Fibroblast of peridontal ligament (primary cell): ENCODE measurements around the gene TAF4.
"Not testable (repeated sequence)": the region's sequence is repeated elsewhere in the genome, so short reads cannot be mapped to it uniquely, and the experiment has no call there.

ENCODE experiments used
- DNase-seq: peaks from one replicate; pipeline ENCODE4 v3.0.0-alpha.2; 2010; ENCODE audit errors: extremely low read depth

TAF4 gene

GRCh38 chr20:61979090-61979489 lies 86.6 kb downstream of the TAF4 start:
- no peak for DNase-seq

GRCh38 chr20:61978491-61978890 lies 87.2 kb downstream of the TAF4 start:
- no peak for DNase-seq

DNA sequence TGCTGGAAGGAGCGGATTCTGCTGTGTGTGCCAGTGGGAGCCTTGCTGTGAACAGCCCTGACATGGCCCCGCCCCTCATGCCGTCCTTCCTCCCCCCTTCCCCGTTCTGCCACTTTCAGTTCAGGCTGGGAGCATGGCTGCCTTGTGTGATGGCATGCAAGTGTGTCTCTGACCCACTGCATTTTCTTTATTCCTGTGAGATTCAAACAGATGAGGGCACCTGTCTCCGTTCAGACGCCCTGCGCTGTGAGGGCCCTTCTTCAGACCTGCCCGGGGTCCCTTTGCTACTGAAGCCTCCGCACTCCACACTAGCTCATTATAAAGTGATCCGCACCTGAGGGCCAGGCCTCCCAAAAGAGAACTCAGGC lies 88.3 kb downstream of the TAF4 start:
- no peak for DNase-seq

DNA sequence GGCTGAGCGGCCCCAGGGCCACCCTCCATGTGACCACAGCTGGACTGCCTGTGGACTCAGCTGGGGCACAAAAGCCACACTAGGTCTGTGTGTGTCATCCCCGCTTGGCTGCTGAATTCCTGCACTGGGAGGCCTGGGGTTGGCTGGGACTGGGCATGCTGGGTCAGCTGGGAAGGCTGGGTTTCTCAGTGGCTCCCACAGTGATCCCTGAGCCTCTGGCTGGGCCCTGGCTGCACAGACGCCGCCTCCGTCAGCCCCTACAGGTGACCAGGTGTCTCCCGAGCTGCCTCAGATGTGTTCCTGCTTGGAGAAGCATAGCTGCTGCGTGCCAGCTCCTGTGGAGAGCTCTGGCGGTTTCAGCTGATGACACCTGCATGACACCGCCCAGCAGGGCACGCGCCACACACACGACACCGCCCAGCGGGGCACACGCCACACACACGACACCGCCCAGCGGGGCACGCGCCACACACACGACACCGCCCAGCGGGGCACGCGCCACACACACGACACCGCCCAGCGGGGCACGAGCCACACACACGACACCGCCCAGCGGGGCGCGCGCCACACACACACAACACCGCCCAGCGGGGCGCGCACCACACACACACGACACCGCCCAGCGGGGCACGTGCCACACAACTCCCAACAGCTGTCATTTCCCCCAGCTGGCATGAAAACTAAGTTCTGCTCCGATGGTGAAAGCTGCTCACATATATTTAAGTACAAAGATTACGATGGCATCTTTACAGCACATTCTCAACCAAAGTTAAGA lies 88.8 kb downstream of the TAF4 start:
- DNase-seq, result no peak

DNA sequence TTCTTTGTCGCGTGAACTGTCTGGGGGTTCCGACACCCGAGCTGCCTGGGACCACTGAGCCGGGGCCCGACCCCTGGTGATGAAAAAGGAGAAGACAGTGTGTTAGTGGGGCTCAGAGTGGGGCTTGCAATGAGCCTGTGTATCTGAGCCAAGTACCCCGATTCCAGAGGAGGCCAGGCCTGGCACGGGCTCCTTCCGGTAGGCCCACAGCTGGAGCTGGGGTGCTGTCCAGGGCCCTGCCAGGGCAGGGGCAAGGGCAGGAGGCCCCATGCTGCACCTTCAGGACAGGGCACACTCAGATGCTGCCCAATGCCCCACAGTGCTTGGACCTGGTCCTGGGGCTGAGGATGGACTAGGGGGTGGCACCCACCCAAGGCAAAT lies 89.4 kb downstream of the TAF4 start:
- DNase-seq, result no peak

- DNase-seq, result no peak
Measured at GRCh38 chr20:61975407-61976129, 90.1 kb downstream of the TAF4 start.

DNA sequence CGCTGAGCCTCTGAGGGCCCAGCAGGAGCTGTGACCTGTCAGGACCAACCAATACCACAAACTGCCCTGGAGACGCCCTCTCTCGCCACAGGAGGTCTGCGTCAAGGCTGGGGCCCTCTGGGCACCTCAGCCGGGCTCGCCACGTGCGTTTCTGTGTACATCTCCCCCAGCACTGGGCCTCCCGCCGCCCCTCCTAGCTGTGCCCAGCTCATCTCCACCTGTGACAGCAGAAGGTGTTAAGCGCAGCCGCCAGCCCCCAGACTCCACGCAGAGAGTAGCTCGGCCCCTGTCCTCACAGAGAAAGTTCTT lies 91.4 kb downstream of the TAF4 start:
- DNase-seq, result no peak

DNA sequence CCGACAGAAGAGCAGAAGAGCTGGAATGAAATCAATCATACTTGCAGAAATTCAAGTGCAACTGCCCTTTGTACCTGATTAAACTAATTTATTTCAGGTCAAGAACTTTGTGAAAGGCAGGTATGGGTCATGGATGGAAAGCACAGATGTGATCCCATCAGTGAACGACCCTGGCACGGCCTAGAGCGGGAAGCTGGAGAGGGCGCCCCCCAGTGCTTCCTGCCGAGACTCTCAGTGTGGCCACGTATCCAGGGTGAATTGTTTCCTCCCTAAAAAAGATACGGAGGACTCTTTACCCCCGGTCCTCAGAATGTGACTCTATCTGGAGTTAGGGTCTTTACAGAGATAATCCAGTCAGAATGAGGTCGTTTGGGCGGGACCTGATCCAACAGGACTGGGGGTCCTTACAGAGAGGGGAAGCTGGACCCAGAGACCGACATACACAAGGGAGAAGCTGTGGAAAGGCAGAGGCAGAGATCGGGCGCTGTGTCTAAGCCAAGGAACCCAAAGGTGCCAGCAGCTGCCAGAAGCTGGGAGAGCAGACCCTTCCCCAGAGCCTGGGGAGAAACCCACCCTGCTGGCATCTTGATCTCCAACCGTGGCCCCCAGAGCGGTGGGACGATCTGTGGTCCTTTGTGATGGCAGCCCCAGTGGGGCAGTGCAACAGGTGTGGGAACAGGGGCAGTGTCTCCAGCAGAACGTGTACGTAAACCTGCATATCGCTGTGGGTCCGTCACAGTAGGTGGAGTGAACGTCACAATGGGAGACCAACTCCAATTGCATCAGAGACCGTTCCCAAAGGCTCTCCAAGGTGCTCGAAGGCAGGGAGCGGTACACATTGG lies 91.9 kb downstream of the TAF4 start:
- no peak for DNase-seq

GRCh38 chr20:61972636-61973508 lies 92.8 kb downstream of the TAF4 start:
- no peak for DNase-seq

DNA sequence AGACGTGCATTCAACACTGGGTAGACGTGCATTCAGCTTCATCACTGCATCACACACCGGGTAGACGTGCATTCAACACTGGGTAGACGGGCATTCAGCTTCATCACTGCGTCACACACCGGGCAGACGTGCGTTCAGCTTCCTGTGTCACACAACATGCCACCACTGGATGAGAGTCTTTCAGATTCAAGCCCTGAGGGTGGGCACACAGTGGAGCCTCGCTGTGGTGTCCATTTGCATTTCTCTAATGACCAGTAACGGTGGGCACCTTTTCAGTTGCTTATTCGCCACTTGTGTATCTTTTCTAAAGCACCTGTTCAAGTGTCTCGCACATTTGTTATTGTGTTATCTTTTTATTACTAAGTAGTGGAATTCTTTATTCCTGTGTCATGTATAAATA lies 94.1 kb downstream of the TAF4 start:
- not testable (repeated sequence) for DNase-seq

DNA sequence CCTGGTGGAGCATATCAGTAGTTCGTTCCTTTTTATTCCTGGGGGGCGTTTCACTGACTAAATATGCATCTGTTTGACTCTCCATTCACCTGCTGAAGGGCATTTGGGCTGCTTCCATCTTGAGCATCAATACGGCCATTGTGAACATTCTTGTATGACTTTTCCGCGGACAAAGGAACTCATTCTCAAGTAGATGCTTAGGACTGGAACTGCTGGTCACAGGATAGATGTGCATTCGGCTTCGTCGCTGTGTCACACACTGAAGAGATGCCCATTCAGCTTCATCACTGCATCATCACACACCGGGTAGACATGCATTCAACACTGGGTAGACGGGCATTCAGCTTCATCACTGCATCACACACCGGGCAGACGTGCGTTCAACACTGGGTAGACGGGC lies 95.3 kb downstream of the TAF4 start:
- no peak for DNase-seq

- DNase-seq, result no peak
Measured at GRCh38 chr20:61969806-61970205, 95.9 kb downstream of the TAF4 start.

- DNase-seq, result no peak
Measured at GRCh38 chr20:61968932-61969331, 96.7 kb downstream of the TAF4 start.

DNA sequence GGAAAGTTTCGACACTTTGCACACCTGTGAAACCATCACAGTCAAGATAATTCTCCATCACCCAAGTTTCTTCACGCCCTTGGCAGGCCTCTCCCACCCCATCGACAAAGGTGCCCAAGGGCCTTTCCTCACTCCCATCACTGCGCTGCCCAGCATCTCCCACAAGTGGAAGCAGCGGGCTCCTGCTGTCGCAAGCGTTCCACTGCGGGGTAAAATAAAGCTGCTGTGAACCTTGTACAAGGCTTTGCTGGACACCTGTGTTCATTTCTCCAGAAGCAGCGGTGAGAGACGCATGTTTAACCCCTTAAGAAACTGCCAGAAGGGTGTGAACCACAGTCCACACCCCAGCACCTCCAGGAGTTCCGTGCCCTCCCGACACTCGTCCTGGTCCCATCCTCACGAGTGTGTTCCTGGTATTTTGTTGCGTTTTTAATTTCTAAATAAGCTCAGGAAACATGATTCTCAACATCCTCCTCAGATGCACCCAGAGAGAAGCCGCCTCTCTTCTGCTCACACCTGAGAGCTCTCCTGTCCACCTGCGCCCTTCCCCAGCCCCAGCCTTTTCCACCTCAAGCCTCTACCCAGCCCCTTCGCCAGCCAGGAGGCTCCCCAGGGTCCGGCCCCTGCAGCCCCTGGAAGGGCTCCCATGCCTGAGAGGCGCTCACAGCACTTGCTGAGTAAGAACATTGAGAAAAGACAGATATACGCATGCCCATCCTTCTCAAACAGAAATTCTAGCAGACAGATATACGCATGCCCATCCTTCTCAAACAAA lies 97.5 kb downstream of the TAF4 start:
- DNase-seq, result no peak

- DNase-seq, result no peak
Measured at GRCh38 chr20:61967300-61967699, 98.4 kb downstream of the TAF4 start.

DNA sequence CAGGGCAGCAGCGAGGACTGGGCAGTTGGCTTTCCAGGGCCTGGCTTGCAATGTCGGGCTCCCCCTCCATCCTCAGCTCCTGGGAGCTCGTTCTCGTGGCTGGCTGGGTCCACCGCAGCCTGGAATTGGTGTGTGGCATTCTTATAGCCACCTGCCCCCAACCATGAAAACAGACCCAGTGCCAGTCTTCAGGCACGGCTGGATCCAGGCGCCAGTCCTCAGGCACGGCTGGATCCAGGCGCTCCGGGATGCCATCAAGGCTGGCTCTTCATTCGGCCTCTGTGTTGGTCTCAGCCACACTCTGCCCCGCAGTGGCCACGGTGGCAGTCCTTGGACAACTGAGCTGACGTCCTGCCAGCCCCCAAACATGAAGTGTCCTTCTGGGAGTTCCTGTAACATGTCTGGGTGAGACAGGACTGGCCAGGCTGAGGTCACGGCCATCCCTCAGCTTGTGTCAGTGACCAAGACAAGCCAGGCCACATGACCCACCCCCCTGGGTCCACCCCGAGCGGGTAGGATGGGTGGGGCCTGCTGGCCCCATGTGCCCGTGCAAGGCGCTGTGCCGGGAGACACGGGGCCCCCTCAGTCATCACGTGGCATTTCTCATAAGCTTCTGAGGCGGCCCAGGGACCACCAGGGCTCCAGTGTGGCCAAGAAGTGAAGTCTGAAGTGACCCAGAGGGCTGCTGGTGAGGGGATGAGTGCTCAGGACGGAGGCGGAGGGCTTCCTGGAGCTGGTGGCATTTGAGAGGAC lies 99.0 kb downstream of the TAF4 start:
- no peak for DNase-seq

GRCh38 chr20:61965606-61966491 lies 99.8 kb downstream of the TAF4 start:
- no peak for DNase-seq

GRCh38 chr20:61964675-61965605 lies 100.7 kb downstream of the TAF4 start:
- no peak for DNase-seq
